Measurements from ENCODE around the gene MFN2.
"Not testable (repeated sequence)": the region's sequence is repeated elsewhere in the genome, so short reads cannot be mapped to it uniquely, and the experiment has no call there.

MFN2 gene

GRCh38 chr1:12040457-12041051 lies 60.3 kb downstream of the MFN2 start:
- Histone ChIP-seq H3K36me3 (ENCODE audit: insufficient read depth, low read length) (no peaks in the 10 kb centered on the region), H3K4me2 (ENCODE audit: low read length) (peak overlapping the region; percentile 17; the same call in 1 of the 2 replicates), H3K9me2 (ENCODE audit: low read depth, low read length) (no peaks in the 10 kb centered on the region), H3K4me1 (ENCODE audit: insufficient read depth, low read length, severe bottlenecking) (peaks cover 33% of the 10 kb centered on the region), H3K79me2 (ENCODE audit: insufficient read depth, low read length) (no peaks in the 10 kb centered on the region), H4K20me1 (ENCODE audit: insufficient read depth, low read length) (no peaks in the 10 kb centered on the region), H3K27ac (ENCODE audit: low read depth, low read length, poor library complexity, severe bottlenecking) (peak overlapping the region; percentile 79), H3K4me3 (ENCODE audit: low read depth, low read length, poor library complexity, severe bottlenecking) (no peak overlapping the region), H3K27me3 (ENCODE audit: insufficient read depth, low read length) (peaks cover 4% of the 10 kb centered on the region), H3K9me3 (ENCODE audit: low read length) (no peaks in the 10 kb centered on the region), H3F3A (ENCODE audit: insufficient read depth, low read length) (no peaks in the 10 kb centered on the region), H2AFZ (ENCODE audit: low read length) (no peak overlapping the region), H3K9ac (ENCODE audit: low read length) (no peak overlapping the region)
- TF ChIP-seq EZH2 (IDR thresholded peaks at IDR 0.05; ENCODE audit: borderline replicate concordance, low read length) = no peak
- no peak for TF ChIP-seq CTCF (IDR thresholded peaks at IDR 0.05; ENCODE audit: low read length)

DNA sequence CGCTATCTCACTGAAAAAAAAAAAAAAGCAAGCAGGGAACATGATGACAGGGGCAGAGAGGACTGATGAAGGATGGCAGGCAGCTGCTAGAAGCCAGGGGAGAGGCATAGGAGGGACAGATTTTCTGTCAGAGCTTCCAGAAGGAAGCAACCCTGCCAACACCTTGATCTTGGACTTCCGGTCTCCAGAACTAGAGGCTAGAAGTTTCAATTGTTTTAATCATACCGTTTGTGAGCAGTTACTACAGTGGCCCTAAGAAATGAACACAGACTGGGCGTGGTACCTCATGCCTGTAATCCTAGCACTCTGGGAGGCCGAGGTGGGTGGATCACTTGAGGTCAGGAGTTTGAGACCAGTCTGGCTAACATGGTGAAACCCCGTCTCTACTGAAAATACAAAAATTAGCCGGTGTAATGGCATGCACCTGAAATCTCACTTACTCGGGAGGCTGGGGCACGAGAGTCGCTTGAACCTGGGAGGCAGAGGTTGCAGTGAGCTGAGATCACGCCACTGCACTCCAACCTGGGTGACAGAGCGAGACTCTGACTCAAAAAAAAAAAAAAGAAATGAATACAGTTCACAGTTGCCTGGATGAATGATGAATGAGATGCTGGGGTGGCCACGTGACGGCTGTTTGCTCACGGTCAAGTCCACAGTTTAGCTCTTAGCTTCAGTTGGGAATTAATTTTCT lies 64.1 kb downstream of the MFN2 start:
- not testable (repeated sequence) for H3K4me3 ChIP-seq (ENCODE audit: low read depth, low read length, poor library complexity, severe bottlenecking); H2AFZ ChIP-seq (ENCODE audit: low read length); H3K9me3 ChIP-seq (ENCODE audit: low read length); H3K36me3 ChIP-seq (ENCODE audit: insufficient read depth, low read length); H3K4me2 ChIP-seq (ENCODE audit: low read length); H3K27ac ChIP-seq (ENCODE audit: low read depth, low read length, poor library complexity, severe bottlenecking); H4K20me1 ChIP-seq (ENCODE audit: insufficient read depth, low read length); H3F3A ChIP-seq (ENCODE audit: insufficient read depth, low read length); H3K79me2 ChIP-seq (ENCODE audit: insufficient read depth, low read length); H3K9ac ChIP-seq (ENCODE audit: low read length); H3K27me3 ChIP-seq (ENCODE audit: insufficient read depth, low read length); H3K9me2 ChIP-seq (ENCODE audit: low read depth, low read length)
- peaks cover 27% of the 10 kb centered on the region for H3K4me1 ChIP-seq (ENCODE audit: insufficient read depth, low read length, severe bottlenecking)

DNA sequence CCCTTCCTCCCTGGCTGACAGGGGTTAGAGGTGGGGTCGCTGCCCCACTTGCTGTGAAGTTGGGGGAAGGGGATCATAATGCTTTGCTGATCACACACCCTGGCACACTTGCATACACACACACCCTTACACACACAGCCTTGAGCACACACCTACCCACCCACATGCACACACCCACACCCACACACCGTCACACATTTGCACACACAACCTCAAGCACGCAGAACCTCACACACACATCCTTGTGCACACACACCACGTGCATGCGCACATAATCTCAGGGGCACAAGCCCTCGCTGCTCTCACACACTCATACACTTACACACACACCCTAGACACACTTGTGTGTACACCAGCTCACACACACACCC lies 66.5 kb downstream of the MFN2 start:
- Histone ChIP-seq H3K27ac (ENCODE audit: low read depth, low read length, poor library complexity, severe bottlenecking) (no peak overlapping the region), H3F3A (ENCODE audit: insufficient read depth, low read length) (no peaks in the 10 kb centered on the region), H4K20me1 (ENCODE audit: insufficient read depth, low read length) (no peaks in the 10 kb centered on the region), H3K79me2 (ENCODE audit: insufficient read depth, low read length) (no peaks in the 10 kb centered on the region), H2AFZ (ENCODE audit: low read length) (no peak overlapping the region), H3K4me3 (ENCODE audit: low read depth, low read length, poor library complexity, severe bottlenecking) (no peak overlapping the region), H3K36me3 (ENCODE audit: insufficient read depth, low read length) (no peaks in the 10 kb centered on the region), H3K9me3 (ENCODE audit: low read length) (no peaks in the 10 kb centered on the region), H3K27me3 (ENCODE audit: insufficient read depth, low read length) (0 out of 2 replicates have a peak, but pooled peaks cover 8% of the 10 kb centered on the region), H3K9ac (ENCODE audit: low read length) (no peak overlapping the region), H3K4me1 (ENCODE audit: insufficient read depth, low read length, severe bottlenecking) (peaks cover 8% of the 10 kb centered on the region), H3K4me2 (ENCODE audit: low read length) (no peak overlapping the region), H3K9me2 (ENCODE audit: low read depth, low read length) (no peaks in the 10 kb centered on the region)
- TF ChIP-seq EZH2 (IDR thresholded peaks at IDR 0.05; ENCODE audit: borderline replicate concordance, low read length) (no peak), CTCF (IDR thresholded peaks at IDR 0.05; ENCODE audit: low read length) (no peak)

Measured in OCI-LY1 (cell line).